HG03565 (cell line): ENCODE measurements around the gene RIPPLY1.

Experiments used
- ATAC-seq: cut with Tn5 transposase; IDR thresholded peaks from one replicate; pipeline ENCODE4 v1.9.1; 2021; ENCODE audit warnings: mild to moderate bottlenecking, moderate library complexity; ENCODE audit not compliant: unreplicated experiment

The RIPPLY1 gene

DNA sequence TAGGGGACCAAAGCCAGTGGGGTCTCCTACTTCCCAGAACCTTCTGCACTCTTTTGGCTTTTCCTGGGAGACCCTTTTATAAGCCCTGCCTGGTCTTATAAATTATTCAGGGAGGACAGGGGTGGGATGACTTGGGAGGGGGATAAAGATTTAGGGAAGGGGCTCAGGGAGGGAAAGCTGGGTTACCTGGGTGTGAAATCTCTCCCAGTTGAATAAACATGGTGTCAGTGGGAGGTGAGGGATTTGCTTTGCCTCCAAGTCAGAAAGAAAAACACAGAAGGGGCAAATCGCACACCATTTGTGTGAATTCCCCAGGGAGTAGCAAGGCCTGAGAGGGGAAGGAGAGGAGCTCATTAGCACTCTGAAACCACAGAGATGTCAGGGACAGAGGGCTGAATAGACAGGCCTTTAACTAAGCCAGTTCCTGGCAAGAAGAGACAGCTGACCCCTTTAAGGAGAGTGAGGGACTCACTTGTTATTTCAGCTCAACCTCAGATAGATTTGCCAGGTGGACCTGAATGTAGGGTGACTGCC, at the start of gene RIPPLY1:
TSS of gene RIPPLY1 (minus strand) at position 51 of the 534 bp plus-strand sequence. CDS start 54 bp downstream, outside the sequence.
- ATAC-seq, result no peak

- no peak for ATAC-seq
These were observed 49.4 kb upstream of the RIPPLY1 start for GRCh38 chrX:106952538-106952937.

GRCh38 chrX:106952089-106952488, 48.9 kb upstream of the RIPPLY1 start:
- no peak for ATAC-seq

GRCh38 chrX:106951230-106951629, 48.1 kb upstream of the RIPPLY1 start:
- no peak for ATAC-seq

DNA sequence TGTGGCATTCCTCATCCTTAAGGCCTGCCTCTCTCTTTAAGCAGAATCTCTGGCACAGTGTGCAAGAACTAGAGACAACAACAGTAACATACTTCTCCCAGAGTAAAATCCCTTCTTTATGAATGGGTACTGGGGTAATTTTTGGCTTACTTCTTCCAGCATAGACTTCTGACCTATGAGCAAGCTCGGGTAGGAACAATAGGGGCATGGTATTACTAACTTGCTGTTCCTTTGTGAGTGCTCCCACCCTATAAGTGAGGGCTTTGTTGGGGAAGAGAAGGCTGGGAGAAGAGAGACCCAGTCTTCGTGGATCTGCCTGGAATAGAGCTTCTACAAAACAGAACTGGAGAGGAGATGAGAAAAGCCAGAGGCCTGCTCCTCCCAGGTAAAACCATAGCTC, 47.2 kb upstream of the RIPPLY1 start:
- ATAC-seq, result no peak

GRCh38 chrX:106949366-106949765, 46.2 kb upstream of the RIPPLY1 start:
- no peak for ATAC-seq

DNA sequence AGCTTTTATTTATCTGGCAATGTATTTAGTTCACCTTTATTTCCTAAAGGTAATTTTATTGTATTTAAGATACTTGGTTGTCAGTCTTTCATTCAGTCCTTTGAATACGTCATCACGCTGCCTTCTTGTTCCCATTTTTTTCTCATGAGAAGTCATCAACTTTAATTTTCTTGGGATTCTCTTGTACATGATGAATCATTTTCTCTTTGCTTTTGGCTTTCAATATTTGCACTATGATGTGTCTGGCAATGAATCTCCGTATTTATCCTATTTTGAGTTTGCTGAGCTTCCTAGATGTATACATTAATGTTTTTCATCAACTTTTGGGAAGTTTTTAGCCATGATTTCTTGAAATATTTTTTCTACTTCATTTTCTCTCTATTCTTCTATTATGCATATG, 45.5 kb upstream of the RIPPLY1 start:
- no peak for ATAC-seq

DNA sequence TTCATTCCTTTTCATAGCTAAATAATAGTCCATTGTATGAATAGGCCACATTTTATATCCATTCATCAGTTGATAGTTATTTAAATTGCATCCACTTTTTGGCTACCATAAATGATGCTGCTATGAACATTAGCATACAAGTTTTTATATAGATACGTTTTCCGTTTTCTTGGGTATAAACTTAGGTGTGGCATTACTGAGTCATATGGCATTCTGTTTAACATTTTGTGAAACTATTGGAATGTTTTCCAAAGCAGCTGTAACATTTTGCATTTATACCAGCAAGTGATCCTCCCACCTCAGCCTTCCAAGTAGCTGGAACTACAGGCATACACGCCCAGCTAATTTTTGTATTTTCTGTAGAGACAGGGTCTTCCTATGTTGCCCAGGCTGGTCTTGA, 43.3 kb upstream of the RIPPLY1 start:
- no peak for ATAC-seq

DNA sequence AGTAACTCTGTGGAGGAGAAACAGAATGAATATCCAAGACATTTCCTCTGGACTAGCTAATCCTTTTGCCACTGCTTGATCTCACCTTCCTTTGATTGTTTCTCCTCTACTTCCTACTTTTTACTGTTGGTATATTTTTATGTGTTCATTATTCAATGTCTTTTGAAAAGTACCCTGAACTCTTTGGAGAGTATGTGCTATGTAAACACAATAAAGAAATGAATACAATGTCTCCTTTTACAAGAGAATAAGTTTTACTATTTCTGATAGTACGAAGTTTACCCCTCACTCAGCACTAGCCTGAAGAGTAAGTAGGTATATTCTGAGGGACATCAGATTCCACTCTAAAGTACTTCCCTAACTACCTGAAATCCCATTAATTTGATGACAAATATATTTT, 36.9 kb upstream of the RIPPLY1 start:
- no peak for ATAC-seq

DNA sequence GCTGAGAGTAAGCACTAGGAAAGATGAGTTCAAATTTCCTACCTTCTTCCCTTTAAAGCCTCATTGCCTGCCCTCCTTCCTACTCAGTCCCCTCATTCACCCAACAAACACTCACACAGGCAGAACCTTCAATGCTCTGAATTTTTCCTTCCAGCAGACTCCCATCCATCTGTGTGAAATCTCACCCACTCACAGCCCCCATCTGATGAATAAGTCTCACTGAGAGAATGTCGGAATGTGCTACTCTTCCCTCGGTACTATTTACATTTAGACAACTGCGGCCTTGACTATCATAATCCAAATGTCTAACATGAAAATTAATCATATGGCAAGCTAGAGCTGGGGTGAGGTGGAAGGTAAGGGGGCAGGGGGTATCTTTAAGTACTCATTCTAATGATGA, 36.4 kb upstream of the RIPPLY1 start:
- no peak for ATAC-seq

- no peak for ATAC-seq
These were observed 33.1 kb upstream of the RIPPLY1 start for GRCh38 chrX:106936246-106936645.

DNA sequence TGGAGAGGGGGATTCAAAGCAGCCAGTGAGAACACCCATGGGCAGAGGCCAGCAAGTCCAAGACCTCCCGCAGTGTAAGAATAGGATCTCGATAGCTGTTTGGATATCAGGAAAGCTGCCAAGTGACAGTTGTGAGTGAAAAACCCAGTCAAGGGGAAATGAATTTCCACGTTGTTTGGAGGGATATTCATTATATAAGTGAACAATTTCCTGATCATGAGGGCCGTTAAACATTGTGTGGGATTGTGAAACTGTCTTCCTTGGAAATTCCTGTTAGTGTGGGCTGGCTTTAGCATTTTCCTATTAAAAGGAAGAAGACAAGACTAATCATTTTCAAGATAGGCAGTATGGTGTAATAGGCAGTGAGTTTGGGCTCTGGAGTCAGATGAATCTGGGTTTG, 32.0 kb upstream of the RIPPLY1 start:
- ATAC-seq, result no peak

DNA sequence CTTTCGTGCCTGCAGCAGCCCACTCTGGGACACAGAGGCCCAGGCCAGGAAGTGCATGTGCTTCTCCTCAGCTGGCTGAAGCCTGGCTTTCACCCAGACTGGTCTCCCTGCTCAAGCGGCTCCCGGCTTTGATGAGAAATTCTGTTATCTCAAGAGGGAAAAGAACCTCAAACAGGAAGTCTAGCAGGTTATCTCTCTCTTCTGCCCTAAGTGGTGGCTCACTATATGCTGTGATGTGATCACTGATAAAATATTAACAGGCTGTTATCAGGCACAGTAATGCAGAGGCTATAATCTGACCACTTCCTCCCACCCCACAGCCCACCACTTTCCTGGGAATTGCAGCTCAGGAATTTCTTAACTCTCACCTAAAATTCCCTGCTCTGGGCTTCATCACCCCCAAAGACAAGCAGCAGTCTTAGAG, 30.4 kb upstream of the RIPPLY1 start:
- ATAC-seq, result no peak

DNA sequence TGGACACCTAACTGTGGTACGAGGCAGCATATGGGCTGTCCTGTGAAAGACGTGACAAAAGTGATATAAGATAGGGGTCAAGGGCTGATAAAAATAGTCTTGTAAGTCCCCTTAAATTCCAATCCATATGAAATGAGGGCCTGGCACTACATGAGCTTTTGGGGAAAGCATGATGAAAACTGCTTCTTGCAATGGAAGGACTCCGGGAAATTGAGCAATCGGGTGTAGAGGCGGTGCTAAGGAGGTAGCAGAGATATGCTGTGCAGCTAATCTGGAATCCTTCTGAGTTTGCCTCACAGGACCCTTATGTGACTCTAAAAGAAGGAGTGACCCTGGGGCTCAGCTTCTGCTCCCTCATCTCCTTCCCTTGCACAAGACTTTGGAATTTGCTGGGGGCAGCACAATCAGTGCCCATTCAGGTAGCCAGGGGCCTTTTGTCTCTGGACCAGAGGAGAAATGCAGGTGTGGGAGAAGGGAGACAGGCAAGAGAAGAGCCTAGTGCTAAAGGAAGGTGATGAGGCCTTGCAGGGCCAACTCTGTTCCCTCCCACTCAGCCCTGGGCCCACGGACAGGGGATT, 29.9 kb upstream of the RIPPLY1 start:
- ATAC-seq, result no peak

- ATAC-seq, result no peak
These were observed 29.4 kb upstream of the RIPPLY1 start for GRCh38 chrX:106932492-106932923.

DNA sequence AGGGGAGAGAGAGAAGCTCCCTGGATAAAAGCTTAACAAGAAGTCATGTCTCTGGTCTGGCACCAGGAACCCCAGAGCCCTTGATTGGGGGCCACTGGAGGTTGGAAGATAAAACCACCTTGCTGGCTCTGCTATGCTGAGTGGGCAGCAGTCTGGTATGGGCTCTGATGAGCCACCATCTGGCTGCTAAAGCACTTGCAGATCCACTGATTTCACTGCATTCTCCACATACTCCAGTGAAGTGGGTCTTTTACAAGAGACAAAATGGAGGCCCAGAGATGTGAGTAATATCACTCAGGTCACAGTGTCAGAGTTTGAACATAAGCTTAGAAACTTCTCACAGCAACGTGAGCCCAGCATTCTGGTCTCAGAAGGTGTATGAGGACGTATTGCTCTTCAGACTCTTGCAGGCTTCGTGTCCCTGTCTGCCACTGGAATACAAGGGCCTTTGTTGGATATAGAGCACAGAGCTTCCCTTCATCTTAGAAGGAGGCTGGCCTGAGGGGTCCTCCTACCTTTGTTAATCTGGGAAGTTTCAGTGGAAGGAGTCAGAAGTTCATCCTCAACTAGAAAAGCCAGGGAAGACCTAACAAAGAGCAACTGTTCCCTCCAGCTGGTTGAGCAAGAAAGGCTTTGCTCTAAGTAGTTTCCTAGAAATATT, 28.8 kb upstream of the RIPPLY1 start:
- no peak for ATAC-seq

DNA sequence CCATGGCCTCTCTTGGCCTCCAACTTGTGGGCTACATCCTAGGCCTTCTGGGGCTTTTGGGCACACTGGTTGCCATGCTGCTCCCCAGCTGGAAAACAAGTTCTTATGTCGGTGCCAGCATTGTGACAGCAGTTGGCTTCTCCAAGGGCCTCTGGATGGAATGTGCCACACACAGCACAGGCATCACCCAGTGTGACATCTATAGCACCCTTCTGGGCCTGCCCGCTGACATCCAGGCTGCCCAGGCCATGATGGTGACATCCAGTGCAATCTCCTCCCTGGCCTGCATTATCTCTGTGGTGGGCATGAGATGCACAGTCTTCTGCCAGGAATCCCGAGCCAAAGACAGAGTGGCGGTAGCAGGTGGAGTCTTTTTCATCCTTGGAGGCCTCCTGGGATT, 25.1 kb upstream of the RIPPLY1 start:
- no peak for ATAC-seq

- ATAC-seq, result no peak
These were observed 24.6 kb upstream of the RIPPLY1 start for GRCh38 chrX:106927700-106928099.

- ATAC-seq, result no peak
These were observed 23.9 kb upstream of the RIPPLY1 start for GRCh38 chrX:106927023-106927422.

- no peak for ATAC-seq
These were observed 18.5 kb upstream of the RIPPLY1 start for GRCh38 chrX:106921637-106922036.

DNA sequence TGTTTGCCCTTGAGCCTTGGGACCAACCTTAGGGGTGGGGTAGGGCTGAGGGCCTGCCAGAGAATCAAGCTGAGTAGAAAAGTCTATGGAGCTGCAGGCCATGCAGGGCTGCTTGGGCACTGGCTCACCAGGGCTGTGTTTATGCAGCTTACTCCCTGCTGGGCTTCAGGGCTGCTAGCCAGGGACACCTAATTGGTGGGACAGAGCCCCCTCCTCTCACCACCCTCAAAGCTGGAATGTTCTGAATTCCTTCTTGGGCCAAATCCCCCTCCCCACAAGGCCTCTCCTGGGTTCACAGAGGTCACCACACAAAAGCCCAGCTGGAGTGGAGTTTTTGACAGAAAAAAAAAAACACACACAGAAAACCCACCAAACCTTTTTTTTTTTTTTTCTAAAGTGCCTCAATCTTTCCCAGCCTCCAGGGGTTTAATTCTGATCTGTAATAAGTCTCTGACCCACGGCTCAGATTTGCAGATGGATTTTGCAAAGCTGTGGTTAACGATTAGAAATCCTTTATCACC, 16.9 kb upstream of the RIPPLY1 start, which contains the start of gene CLDN2:
TSS of gene CLDN2 (plus strand) at position 471 of the 521 bp plus-strand sequence. CDS start 7,827 bp downstream, outside the sequence.
- no peak for ATAC-seq

DNA sequence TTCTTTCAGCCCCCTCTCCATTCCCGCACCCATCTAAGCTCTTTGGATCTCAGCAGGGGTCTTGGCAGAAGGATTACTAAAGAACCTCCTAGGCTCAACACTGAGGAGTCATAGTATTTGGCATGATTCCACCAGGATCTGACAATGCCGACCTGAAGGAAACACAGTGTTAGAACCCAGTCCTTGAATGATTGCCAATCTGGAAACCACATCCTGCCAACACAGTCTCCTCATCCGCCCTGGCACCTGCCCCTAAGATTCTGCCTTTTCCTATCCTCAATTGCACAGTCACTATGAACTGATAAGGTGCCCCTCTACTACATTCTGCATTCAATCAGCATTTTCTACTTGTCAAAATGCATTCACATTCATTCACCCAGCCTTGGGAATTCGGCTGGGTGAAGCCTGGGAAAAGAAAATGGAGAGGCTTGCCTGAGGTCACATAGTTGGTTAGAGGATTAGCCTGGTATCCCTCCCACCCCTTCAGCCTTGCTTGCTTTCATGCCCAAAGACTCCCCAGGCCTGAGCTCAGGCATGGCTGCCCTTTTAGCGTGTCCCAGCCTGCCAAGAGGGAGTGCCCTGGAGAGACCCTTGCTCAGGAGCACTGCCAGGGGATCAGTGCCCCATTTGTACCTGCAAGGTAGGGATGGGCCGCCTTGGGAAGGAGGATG, 14.8 kb upstream of the RIPPLY1 start:
- no peak for ATAC-seq
